WTC11 (cell line): ENCODE results near the gene TMEFF1. TPM values are rescaled to one million over a fixed set of nuclear protein-coding genes. Genes with fewer than 3 reads are reported as not detected.

Source experiments
- ATAC-seq: fragments of 200-7000 bp; cut with Tn5 transposase; 2 replicates; pipeline ENCODE4 v1.10.0; 2021; ENCODE audit warnings: mild to moderate bottlenecking, moderate library complexity
- CTCF ChIA-PET: fragments of 300-600 bp; sonication (Branson Sonifier 250); formaldehyde crosslinking; loops from one replicate; lab custom pipeline; 2021; ENCODE audit warnings: antibody characterized with exemption; lab: Charles Lee
- POLR2A ChIA-PET: fragments of 350-600 bp; sonication (Branson Sonifier 250); formaldehyde crosslinking; loops from one replicate; lab custom pipeline; 2021; ENCODE audit warnings: antibody characterized with exemption; lab: Charles Lee
- DNase-seq: peaks from one replicate; pipeline ENCODE4 v3.0.0; 2021; ENCODE audit warnings: low spot score
- H3K27ac Mint-ChIP-seq: 2 replicates; pipeline ENCODE4 v1.8.0; 2021; ENCODE audit warnings: mixed read lengths
- H3K27me3 Mint-ChIP-seq: 2 replicates; pipeline ENCODE4 v1.8.0; 2021; ENCODE audit warnings: low read depth, mild to moderate bottlenecking, moderate library complexity, mixed read lengths
- H3K36me3 Mint-ChIP-seq: 2 replicates; pipeline ENCODE4 v1.8.0; 2021; ENCODE audit warnings: mixed read lengths
- H3K4me1 Mint-ChIP-seq: 2 replicates; pipeline ENCODE4 v1.8.0; 2022; ENCODE audit warnings: mixed read lengths
- H3K4me3 Mint-ChIP-seq: 2 replicates; pipeline ENCODE4 v1.8.0; 2021; ENCODE audit warnings: mild to moderate bottlenecking, moderate library complexity, mixed read lengths
- H3K9me3 Mint-ChIP-seq: 2 replicates; pipeline ENCODE4 v1.8.0; 2021; ENCODE audit warnings: mixed read lengths
- ATF1 ChIP-seq: sonication (generic); formaldehyde crosslinking; IDR thresholded peaks from 2 replicates; pipeline ENCODE4 v1.8.1; 2023; ENCODE audit warnings: mild to moderate bottlenecking, moderate library complexity, missing genetic modification reagents
- E2F1 ChIP-seq: sonication (generic); formaldehyde crosslinking; IDR thresholded peaks from 2 replicates; pipeline ENCODE4 v1.8.0; 2022; ENCODE audit warnings: mild to moderate bottlenecking, missing genetic modification reagents
- FOXJ3 ChIP-seq: sonication (generic); formaldehyde crosslinking; IDR thresholded peaks from 2 replicates; pipeline ENCODE4 v1.9.0; 2021; ENCODE audit warnings: missing genetic modification reagents, mild to moderate bottlenecking, borderline replicate concordance
- HMGA2 ChIP-seq: fragments of 250-450 bp; sonication (Bioruptor Pico); IDR thresholded peaks from 2 replicates; pipeline ENCODE4 v1.4.0; 2021; ENCODE audit warnings: mild to moderate bottlenecking, moderate library complexity
- IRF2 ChIP-seq: sonication (generic); formaldehyde crosslinking; IDR thresholded peaks from 2 replicates; pipeline ENCODE4 v1.8.0; 2022; ENCODE audit warnings: low read depth, missing genetic modification reagents, borderline replicate concordance
- JAZF1 ChIP-seq: fragments of 250-450 bp; sonication (Bioruptor Pico); IDR thresholded peaks from 2 replicates; pipeline ENCODE4 v1.9.0; 2021; ENCODE audit warnings: moderate library complexity, mild to moderate bottlenecking, inconsistent platforms
- NR2C2 ChIP-seq: sonication (generic); formaldehyde crosslinking; IDR thresholded peaks from 2 replicates; pipeline ENCODE4 v1.8.0; 2022; ENCODE audit warnings: mild to moderate bottlenecking, missing genetic modification reagents
- RORB ChIP-seq: fragments of 250-450 bp; sonication (Bioruptor Pico); IDR thresholded peaks from 2 replicates; pipeline ENCODE4 v1.9.0; 2021; ENCODE audit warnings: mild to moderate bottlenecking
- SOX15 ChIP-seq: fragments of 250-450 bp; sonication (Bioruptor Pico); IDR thresholded peaks from 2 replicates; pipeline ENCODE4 v1.9.0; 2021; ENCODE audit warnings: mild to moderate bottlenecking
- ZNF138 ChIP-seq: sonication (generic); formaldehyde crosslinking; conservative IDR thresholded peaks from 2 replicates; pipeline ENCODE4 v1.8.1; 2022; ENCODE audit warnings: mild to moderate bottlenecking, moderate library complexity, missing genetic modification reagents
- ZNF281 ChIP-seq: sonication (generic); formaldehyde crosslinking; IDR thresholded peaks from 2 replicates; pipeline ENCODE4 v1.8.0; 2023; ENCODE audit warnings: mild to moderate bottlenecking, missing genetic modification reagents
- ZNF396 ChIP-seq: fragments of 250-450 bp; sonication (Bioruptor Pico); IDR thresholded peaks from 2 replicates; pipeline ENCODE4 v1.8.0; 2021; ENCODE audit warnings: mild to moderate bottlenecking, moderate library complexity, borderline replicate concordance
- ZNF532 ChIP-seq: fragments of 250-450 bp; sonication (Bioruptor Pico); IDR thresholded peaks from 2 replicates; pipeline ENCODE4 v1.9.0; 2021; ENCODE audit warnings: mild to moderate bottlenecking, borderline replicate concordance
- total RNA-seq: library from RNA; stranded (reverse); gene quantifications from 3 replicates; pipeline ENCODE4 v1.2.3, GENCODE V29; 2021
- TF ChIP-seq, protein P1 (sequence below): sonication (generic); formaldehyde crosslinking; conservative IDR thresholded peaks from 2 replicates; pipeline ENCODE4 v1.8.1; 2023; ENCODE audit warnings: mild to moderate bottlenecking, low read depth, missing genetic modification reagents, moderate library complexity

TMEFF1 gene
- total RNA-seq, 1 experiment from 2014 or later, result 62.7 TPM

GRCh38 chr9:100428871-100429654, 43.9 kb upstream of the TMEFF1 start (continued):
- TF ChIP-seq, protein P1, sequence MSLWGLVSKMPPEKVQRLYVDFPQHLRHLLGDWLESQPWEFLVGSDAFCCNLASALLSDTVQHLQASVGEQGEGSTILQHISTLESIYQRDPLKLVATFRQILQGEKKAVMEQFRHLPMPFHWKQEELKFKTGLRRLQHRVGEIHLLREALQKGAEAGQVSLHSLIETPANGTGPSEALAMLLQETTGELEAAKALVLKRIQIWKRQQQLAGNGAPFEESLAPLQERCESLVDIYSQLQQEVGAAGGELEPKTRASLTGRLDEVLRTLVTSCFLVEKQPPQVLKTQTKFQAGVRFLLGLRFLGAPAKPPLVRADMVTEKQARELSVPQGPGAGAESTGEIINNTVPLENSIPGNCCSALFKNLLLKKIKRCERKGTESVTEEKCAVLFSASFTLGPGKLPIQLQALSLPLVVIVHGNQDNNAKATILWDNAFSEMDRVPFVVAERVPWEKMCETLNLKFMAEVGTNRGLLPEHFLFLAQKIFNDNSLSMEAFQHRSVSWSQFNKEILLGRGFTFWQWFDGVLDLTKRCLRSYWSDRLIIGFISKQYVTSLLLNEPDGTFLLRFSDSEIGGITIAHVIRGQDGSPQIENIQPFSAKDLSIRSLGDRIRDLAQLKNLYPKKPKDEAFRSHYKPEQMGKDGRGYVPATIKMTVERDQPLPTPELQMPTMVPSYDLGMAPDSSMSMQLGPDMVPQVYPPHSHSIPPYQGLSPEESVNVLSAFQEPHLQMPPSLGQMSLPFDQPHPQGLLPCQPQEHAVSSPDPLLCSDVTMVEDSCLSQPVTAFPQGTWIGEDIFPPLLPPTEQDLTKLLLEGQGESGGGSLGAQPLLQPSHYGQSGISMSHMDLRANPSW (CRISPR knock-in tag), result no peak

GRCh38 chr9:100430286-100430940, 42.5 kb upstream of the TMEFF1 start:
- Mint-ChIP-seq H3K4me1 (peaks cover 28% of the 10 kb centered on the region), H3K9me3 (no peaks in the 10 kb centered on the region), H3K27ac (peak overlapping the region; percentile 12; the same call in 1 of the 2 replicates), H3K36me3 (0 out of 2 replicates have a peak, but pooled peaks cover 2% of the 10 kb centered on the region), H3K4me3 (no peak overlapping the region), H3K27me3 (no peaks in the 10 kb centered on the region)
- POLR2A ChIA-PET, result interaction anchor here (0.6 kb wide), 1 partner anchor 43 kb away, joined by 3 read pairs; the partner anchor contains the start of gene TMEFF1
- no peak for DNase-seq
- CTCF ChIA-PET, result no interaction called here
- TF ChIP-seq ATF1 (CRISPR knock-in tag), result no peak
- no peak for TF ChIP-seq ZNF281 (CRISPR knock-in tag)
- no peak for TF ChIP-seq ZNF138
- TF ChIP-seq E2F1 (CRISPR knock-in tag), result no peak
- TF ChIP-seq NR2C2 (CRISPR knock-in tag), result no peak
- TF ChIP-seq JAZF1, result no peak
- TF ChIP-seq, all 79 proteins: peak for 0
- no peak for ATAC-seq

- ATAC-seq (no peak), DNase-seq (no peak)
- TF ChIP-seq SOX15 (CRISPR knock-in tag), result no peak
- TF ChIP-seq RORB (CRISPR knock-in tag), result no peak
- no peak for TF ChIP-seq IRF2 (CRISPR knock-in tag)
- no peak for TF ChIP-seq HMGA2
- no peak for TF ChIP-seq FOXJ3 (CRISPR knock-in tag)
- TF ChIP-seq ZNF396 (CRISPR knock-in tag), result no peak
- no peak for TF ChIP-seq ZNF532
- Mint-ChIP-seq H3K9me3 (no peaks in the 10 kb centered on the region), H3K4me3 (no peak overlapping the region), H3K27me3 (no peaks in the 10 kb centered on the region), H3K27ac (peak overlapping the region; percentile 2; the same call in 1 of the 2 replicates), H3K36me3 (0 out of 2 replicates have a peak, but pooled peaks cover 2% of the 10 kb centered on the region), H3K4me1 (peaks cover 17% of the 10 kb centered on the region)
- CTCF ChIA-PET, result interaction anchor here (1.3 kb wide), 1 partner anchor 107 kb away, joined by 4 read pairs; no protein-coding TSS in a partner anchor
- POLR2A ChIA-PET, result no interaction called here
These were observed 41.1 kb upstream of the TMEFF1 start for GRCh38 chr9:100431886-100432285.
